GM21528 (cell line): Measurements from ENCODE around the gene SEMA5B.

Experiments used
- ATAC-seq: cut with Tn5 transposase; IDR thresholded peaks from one replicate; pipeline ENCODE4 v1.9.1; 2021; ENCODE audit warnings: mild to moderate bottlenecking, moderate library complexity; ENCODE audit not compliant: unreplicated experiment, low FRiP score

The SEMA5B gene

DNA sequence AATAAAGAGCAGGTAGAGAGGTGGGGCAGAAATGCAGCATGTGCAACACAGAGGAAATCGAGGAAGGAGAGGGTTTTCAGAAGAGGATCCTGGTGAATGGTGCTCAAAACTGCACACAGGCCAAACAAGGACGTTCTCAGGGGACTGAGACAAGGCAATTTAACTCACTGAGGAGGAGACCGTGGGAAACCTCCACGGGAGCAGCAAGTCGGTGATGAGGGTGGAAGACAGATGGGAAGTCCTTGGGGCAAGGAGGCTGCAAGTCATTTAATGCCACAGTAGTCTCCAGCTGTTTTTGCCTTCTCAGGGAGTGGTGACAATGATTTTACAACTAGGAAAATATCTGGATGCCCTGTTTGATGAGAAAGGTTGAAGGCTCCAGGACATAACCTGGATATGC lies 27.8 kb upstream of the SEMA5B start:
- no peak for ATAC-seq

DNA sequence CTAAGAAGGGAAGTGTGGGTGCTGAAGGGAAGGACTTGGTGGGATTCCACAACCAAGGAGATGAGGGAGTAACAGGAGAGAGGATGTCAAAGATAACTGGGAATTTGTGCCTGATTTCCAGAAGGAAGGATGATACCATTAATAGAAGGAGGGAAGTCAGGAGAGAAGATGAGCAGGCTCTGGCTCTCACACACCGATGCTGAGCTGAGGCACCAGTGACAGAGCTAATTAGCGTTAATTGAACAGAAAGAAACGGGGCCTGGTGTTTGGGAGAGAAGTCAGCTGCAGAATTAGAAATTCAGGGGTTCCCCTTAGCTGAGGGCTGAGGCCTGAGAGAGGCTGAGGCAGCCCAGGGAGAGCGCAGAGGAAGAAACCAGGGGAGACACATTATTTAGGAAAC lies 27.4 kb upstream of the SEMA5B start:
- ATAC-seq: no peak

DNA sequence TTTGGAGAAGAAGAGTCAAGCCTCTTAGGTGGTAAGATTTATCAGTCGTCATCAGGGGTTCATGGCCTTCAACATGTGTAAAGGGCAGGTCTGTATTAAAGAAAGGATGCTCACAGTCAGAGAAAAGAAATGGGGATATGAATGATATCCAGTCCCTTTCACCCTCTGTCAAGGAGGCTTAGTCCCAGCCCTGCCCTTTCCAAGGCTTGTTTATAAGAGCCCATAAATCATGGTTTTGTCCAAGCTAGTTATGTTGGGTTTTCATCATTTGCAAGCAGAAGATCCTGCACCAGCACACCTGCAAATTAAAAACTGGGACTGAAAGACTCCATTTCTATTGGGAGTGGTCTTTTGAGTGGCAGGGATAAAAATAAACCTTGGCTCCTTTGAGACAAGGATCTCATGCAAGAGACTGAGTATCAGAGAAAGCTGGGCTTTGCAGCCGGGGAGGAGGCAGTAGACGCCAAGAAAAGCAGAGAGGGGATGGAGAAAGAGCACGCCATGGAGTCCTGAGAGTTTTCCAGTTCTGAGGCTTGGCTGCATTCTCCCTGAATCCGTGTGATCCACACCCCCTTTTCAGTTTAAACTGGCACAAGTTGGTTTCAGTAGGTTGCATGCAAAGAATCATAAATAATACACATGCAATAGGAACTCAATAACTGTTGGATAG lies 26.7 kb upstream of the SEMA5B start:
- no peak for ATAC-seq

DNA sequence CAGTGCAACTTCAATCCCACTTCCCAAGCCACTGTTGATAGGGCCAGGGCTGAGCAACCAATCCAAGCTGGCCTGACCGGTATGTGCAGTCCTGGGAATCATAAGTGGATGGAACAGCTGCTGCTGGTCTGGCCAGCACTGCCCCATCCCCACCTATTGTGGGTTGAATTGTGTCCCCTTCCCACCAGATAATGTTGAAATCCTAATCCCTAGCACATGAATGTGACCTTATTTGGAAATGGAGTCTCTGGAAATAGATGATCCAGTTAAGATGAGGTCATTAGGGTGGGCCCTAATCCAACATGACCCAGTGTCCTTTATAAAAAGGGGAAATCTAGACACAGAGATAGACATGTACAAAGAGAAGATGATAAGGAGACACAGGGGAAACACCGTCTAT lies 25.5 kb upstream of the SEMA5B start:
- no peak for ATAC-seq

DNA sequence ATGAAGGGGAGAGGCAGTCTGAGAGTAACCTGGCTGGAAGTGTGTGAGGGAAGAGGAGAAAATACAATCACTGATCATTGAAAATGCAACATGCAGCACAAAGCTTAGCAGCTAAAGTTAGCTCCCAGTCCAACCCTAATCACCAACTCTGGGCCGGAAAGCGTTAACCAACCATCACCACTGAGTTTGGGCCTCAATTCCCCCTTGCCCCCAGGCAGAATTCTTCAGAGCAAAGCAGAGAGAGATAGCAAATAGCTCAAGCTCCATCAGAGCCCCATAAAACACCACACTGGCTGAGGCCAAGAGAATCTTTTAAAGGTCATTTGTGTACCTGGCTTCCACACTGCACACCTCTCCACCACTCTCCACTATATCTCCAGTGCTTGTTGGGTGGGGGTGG lies 23.1 kb upstream of the SEMA5B start:
- ATAC-seq: no peak

DNA sequence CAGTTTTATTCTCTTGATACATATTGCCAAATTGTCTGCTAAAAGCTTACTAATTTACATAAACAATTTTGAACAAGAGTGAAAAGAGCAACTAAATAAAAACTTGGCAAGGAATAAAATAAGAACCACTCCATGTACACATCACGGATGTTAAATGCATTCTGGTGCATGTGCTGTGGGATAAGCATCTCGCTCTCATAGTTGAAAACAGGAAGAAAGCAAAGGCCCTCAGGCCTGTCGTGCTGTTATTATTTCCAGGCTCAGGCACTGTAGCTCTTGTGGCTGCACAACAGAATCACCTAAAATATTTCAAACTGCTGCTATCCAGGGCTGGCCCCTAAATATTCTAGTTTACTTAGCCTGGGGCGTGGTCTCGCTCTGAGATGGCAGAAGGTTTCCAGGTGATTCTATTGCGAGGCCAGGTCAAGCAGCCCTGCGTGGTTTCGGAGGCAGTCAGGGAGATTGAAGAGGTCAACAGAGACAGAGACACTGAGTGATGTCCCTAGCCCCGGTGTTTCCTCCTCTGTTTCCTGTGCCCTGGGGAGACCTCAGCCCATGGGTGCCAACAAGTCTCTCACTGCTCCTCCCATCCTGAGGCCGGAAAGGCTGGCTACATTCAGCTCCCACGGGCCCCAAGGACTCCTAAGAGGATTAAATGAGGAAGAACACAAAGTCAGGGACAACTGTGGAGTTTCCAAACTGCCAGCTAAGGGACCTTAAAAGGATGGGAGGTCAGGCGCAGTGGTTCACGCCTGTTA lies 21.1 kb upstream of the SEMA5B start:
- no peak for ATAC-seq

DNA sequence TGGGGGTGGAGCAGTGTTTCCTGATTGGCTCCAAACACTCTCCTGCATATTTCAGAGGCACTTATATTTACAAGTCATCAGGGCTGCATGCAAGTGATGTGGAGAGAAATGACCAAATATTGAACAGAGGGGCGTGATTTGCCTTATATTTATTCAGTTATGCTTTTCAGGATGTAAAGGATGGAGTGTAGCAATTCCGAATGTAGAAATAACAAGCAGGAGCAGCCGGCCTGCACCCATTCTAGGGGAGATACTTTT lies 19.4 kb upstream of the SEMA5B start:
- no peak for ATAC-seq

DNA sequence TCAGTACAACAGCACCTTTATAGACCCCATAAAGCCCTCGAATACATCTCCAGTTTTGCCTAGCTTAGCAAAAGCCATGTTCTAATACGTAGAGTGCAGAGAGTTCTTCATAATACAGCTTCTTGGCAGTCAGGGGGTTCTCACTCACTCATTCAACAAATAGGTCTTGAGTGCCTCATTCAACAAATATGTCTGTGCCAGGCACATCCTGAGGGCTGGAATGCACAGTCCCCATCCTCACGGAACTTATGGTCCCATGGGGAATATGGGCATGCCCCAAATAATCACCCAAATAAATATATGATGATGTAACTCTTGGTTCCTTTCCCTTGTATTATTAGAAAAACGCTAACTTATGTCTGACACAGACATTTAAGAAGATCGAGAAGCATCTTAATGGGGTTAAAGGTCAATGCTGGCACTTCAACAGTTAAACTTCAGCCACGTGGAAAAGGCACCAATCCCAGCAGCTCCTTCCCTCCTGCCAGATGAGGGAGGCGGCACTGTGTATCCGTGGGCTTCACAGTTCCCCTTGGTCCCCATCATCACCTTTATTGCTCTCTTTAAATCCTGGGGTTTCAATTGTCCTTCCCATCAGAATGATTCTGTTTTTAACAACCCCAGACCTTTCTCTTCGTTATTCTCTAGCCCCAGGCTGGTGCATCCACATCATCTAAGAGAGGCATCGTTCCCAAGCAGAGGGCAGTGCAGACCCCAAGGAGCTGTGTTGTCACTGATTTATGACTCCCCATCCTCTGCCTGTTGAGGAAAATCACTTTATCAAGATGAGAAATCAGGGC lies 18.9 kb upstream of the SEMA5B start:
- no peak for ATAC-seq

DNA sequence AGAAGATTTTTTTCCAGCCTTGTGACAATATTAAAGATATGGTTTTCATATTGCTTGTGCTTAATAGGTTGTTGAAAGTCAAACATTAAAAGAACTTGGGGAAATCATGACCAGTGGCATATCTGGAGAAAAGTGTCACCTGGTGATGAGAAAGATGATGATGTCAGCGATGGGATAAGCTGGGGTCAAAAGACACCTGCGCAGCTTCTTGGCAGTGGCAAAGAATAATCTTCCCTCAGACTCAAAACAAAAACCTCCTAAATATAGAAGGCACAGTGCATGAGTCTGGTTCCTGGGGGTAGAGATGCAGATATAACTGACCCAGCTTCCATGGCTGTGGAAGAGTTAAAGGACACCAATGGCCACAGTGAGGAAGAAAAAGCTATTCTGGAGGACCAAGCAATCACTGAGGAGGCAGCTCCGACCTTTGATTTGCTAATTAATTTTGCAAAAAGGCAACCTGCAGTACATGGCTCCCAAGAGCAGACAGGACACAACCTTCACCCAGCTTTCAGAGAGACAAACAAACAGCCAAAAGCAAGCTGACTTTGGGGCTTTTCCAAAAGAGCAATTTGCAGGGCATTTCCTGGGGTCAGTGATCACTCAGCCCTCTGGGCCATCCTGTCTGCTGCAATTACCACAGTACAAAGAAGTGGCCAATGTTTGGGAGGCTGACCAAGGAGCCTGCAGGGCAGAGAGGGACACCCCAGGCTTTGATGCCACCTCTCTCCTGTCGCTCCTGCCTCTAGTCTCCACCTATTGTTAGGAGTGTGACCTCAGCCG lies 17.6 kb upstream of the SEMA5B start:
- no peak for ATAC-seq

DNA sequence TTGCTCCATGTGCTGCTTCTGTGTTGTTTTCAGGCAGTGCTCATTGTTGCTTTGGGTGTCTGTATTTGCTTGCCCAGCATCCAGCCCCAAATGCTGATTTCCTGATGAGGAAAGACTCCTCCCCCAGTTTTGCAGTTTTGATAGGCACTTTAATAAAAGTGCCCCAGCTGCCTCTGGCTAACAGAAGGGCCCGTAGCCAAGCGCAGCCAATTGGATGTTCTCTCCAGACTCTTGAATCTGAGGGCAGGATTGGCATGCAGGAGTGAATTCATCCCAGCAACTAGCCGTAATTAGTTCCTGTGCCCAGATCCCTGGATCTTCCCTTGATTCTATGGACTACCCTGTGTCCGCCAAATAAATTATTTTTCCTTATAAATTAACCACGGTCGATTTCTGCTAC lies 14.8 kb upstream of the SEMA5B start:
- no peak for ATAC-seq

DNA sequence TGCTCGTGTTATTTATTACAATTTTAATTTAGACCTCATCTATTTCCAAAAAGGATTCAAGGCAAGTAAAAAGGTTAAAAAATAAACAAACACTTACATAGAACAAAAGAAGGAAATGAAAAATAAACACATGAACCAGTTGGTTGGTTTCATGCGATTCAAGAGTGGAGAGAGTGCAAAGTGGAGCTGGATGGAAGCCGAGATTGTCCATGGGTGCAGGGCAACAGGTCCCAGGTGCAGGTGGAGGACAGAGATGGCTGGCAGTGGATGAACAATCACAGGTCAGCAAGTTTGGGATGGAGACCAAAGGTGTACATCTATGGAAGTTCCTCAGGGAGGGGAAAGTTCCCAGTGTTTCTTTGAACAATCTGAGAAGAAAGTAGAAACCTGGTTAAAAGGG lies 11.6 kb upstream of the SEMA5B start:
- ATAC-seq: no peak

DNA sequence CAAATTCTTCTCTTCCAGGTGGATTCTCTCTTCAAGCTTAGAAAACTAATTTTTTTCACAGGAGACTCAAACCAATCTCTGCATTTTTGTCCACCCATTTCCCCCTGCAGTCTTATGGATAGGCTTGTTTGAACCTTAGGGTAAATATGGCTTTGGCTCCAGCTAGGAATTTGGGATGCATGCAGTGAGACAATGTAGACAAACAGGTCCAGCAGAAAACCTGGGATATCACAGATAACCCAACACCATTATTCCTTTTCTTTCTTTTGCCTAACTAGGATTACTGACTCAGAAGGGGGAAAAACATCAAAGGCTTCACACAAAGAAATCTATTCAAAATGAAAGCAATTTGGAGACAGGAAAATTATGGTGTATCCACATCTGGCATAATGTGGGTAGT lies 11.2 kb upstream of the SEMA5B start:
- ATAC-seq: no peak

DNA sequence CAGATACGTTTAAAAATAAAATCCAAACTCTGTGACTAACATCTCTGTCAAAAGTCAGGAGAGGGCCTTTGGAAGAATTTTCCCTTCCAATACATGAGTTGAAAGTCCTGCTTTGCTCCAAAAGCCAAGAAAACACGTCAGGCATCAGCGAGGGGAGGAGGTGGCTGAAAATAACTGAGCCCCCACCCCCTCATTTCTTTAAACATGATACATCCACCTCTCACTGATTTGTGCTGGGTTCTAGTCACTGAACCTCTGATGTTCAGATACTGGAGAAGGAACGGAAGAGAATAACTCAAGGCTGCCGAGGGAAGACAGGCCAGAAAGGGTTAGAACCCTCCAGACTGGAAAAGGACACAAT lies 9.4 kb upstream of the SEMA5B start:
- ATAC-seq: no peak

DNA sequence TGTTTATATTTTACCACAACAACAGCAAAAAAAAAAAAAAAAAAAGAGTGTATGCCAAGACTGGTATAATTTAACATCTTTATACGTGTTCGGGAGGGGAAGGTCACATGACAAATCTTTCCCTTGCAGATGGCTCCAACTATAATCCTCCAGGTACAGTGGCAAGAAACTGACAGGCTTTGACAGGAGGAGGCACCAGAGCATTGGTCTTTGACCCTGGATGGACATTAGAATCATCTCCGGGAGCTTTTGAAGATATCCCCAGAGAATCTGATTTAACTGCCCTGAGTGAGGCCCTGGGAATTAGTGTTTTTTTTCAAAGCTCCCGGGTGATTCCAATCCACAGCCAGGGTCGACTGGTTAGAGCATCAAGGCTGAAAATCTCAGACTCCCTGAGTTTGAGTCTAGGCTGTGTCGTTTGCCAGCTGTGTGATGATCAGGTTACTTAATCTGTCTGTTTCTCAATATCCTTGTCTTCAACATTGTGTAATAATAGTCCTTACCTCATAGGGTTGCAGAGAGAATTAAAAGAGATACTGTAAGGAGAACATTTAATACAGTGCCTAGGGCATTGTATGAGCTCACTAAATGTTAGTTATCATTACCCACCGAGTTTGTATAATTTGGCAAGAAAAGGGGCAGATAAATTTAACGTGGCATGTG lies 8.9 kb upstream of the SEMA5B start:
- ATAC-seq: no peak

DNA sequence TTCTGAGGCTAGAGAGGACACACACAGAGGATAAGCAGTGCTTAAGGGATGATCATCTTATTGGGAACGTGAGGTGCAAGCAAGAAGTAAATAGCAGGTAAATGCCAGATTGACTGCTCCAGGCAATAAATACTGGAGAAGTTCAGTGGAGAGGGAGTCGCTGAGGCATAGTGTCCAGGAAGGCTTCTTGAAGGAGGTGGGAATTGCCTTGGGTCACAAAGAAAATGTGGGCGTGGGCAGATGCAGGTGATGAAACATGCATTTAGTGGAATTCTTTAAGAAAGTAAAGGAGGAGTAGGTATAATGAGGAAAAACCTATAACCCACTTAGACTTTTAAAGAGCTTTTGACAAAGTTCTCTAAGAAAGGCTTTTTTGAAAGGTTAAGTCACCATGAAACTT lies 7.4 kb upstream of the SEMA5B start:
- ATAC-seq: no peak

DNA sequence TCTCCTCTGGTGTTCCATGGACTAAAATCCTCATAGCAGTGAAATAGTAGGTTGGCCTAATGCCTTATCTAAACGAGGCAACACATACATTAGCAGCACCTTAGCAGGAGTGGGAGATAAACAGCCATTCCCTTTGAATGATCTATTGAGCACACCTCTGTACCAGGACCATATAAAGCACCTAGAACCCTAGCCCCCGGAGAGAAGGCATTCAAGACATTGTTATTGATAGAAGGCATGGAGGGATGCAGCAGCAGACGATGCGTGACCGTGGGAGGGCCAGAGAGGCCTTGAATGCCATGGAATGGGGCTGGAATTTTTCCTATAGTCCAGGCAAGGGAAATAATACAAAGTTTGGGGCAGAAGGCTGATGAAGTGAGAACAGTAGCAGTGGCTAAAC lies 6.6 kb upstream of the SEMA5B start:
- ATAC-seq: no peak

DNA sequence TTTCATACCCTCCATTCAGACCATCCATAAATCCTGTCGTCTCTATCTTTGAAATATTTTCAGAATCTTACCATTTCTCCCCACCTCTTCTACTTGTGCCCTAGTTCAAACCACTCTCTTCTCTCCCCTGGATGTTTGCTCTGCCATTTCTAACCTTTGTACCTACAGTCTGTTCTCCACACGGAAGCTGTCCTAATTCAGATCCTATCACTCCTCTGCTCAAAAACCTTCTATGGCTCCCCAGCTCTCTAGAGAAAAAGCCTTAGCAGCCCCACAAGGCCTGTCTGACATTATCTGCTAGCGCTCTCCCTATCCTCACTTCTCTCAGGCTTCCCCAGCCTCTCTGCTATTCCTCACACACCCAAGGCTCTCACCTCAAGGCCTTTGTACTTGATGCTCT lies 4.5 kb upstream of the SEMA5B start:
- ATAC-seq: no peak

DNA sequence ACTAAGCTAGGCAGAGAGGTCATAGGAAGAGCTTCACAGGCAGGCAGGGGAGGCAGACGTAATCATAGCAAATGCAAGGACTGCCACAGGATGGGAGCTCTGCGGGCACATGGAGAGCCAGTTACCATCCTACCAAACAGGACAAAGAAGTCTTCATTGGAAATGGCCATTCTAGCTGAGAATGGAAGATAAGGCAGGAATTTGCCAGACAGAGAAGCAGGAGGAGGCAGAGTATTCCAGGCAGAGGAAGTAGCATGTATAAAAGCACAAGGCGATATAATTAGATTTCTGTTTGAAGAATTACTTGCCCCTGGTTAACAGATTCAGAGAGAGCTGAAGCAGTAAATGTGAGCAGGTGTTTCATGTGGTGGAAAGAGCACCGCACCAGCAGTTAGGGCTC lies 3.5 kb upstream of the SEMA5B start:
- ATAC-seq: no peak

DNA sequence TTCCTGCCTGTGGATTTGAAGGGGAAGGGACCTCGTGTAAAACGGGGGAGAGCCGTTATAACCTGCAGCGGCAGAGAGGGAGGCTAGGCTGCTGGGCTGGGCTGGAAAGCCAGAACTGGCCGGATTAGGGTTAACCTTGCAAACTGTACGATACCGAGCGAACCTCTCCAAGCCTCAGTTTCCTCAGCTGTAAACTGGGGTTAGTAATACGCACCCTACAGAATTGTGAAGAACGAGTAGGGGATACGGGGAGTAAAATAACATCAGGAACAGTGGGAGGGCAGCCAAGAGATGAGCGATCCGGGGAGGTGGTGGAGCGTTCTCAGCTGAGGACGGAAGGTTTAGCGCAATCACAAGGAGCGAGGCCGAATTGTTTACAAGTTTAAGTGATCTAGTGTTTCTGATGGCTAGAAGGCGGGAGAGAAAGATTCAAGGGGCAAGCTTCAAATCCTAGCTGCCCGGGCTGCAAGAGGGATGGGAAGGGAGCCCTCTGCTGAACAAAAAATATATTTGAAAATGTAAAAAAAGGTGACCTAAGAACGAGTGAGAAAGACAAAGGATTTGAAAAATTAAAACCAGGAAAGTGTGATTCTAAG lies 768 bp upstream of the SEMA5B start:
- no peak for ATAC-seq

DNA sequence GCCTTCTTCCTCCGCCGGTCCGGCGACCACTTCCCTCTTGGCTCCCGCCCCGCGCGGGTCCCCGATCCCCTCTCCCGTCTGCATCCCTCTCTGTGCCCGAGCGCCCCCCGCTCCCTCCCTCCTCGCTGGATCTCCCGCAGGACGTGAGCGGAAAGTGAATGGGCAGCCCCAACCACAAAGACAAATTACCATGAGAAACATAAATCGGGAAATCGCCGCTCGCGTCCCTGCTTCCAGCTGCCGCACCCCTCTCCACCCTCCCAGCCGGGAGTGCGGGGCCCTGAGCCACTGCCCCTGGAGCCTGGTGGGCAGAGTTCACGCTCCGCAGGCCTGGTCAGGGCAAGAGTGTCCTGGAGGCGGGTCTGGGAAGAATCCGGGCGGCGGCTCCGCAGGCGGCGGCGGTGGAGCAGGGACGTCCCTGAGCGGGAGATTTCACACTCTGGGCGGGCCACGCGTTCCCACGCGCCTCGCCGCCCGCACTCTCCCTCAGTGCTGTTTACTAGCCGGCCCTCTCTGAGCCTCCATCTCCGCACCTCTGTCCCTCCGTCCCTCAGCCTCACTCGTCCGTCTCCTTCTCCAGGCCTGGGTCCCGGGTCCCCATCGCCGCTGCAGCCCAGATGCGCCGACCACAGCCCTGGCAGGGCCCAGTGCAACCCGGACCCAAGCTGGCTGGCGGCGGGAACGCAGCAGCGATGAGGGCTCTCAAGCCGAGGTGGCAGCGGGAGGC lies 835 bp downstream of the SEMA5B start:
- no peak for ATAC-seq
